HepG2 (cell line): ENCODE data around the gene RNF208. TPM values are rescaled to one million over a fixed set of nuclear protein-coding genes. Genes with fewer than 3 reads are reported as not detected.
A peak's percentile ranks its signal among the peaks of the same experiment; 100 is the strongest.

Experiments
- CBX1 ChIP-seq: IDR thresholded peaks from one replicate; pipeline ENCODE4 v1.6.1; 2016; ENCODE audit warnings: antibody characterized with exemption, low read depth
- CCAR2 ChIP-seq: fragments of 200-400 bp; formaldehyde crosslinking; optimal IDR thresholded peaks from 2 replicates; pipeline ENCODE3; 2018; ENCODE audit warnings: low read depth, mild to moderate bottlenecking, low read length, moderate library complexity
- DMAP1 ChIP-seq: IDR thresholded peaks from 2 replicates; pipeline ENCODE4 v1.6.1; 2016
- EEA1 ChIP-seq: sonication (generic); formaldehyde crosslinking; IDR thresholded peaks from 2 replicates; pipeline ENCODE4 v1.5.1; 2020; ENCODE audit warnings: mild to moderate bottlenecking, missing genetic modification reagents, borderline replicate concordance
- FOXC1 ChIP-seq: sonication (generic); formaldehyde crosslinking; IDR thresholded peaks from 2 replicates; pipeline ENCODE4 v1.8.0; 2022; ENCODE audit warnings: mild to moderate bottlenecking, missing genetic modification reagents, borderline replicate concordance
- GABPB1 ChIP-seq: IDR thresholded peaks from 2 replicates; pipeline ENCODE4 v1.6.1; 2016; ENCODE audit warnings: mild to moderate bottlenecking, missing genetic modification reagents, moderate library complexity, missing compliant biosample characterization
- HNRNPH1 ChIP-seq: fragments of 200-400 bp; formaldehyde crosslinking; optimal IDR thresholded peaks from 2 replicates; pipeline ENCODE3; 2017; ENCODE audit warnings: mild to moderate bottlenecking, low read depth, low read length
- KMT2B ChIP-seq: IDR thresholded peaks from 2 replicates; pipeline ENCODE4 v1.6.1; 2016; ENCODE audit warnings: missing genetic modification reagents, missing compliant biosample characterization
- MTA3 ChIP-seq: sonication (generic); formaldehyde crosslinking; IDR thresholded peaks from 2 replicates; pipeline ENCODE4 v1.4.0; 2020; ENCODE audit warnings: missing genetic modification reagents
- NCOR1 ChIP-seq: fragments of 200-600 bp; sonication (generic); IDR thresholded peaks from 2 replicates; pipeline ENCODE4 v1.7.0; 2017; ENCODE audit warnings: antibody characterized with exemption, low read length, borderline replicate concordance
- PAX8 ChIP-seq: sonication (generic); formaldehyde crosslinking; IDR thresholded peaks from 2 replicates; pipeline ENCODE4 v1.8.0; 2022; ENCODE audit warnings: mild to moderate bottlenecking, missing genetic modification reagents, borderline replicate concordance
- PHF21A ChIP-seq: sonication (generic); formaldehyde crosslinking; IDR thresholded peaks from 2 replicates; pipeline ENCODE4 v1.5.0; 2020; ENCODE audit warnings: mild to moderate bottlenecking, missing genetic modification reagents
- TBP ChIP-seq: sonication (generic); formaldehyde crosslinking; IDR thresholded peaks from 2 replicates; pipeline ENCODE4 v1.5.0; 2020; ENCODE audit warnings: missing genetic modification reagents
- ZNF615 ChIP-seq: sonication (generic); formaldehyde crosslinking; IDR thresholded peaks from 2 replicates; pipeline ENCODE4 v1.5.0; 2020; ENCODE audit warnings: mild to moderate bottlenecking, missing genetic modification reagents, borderline replicate concordance
- ZNF660 ChIP-seq: sonication (generic); formaldehyde crosslinking; IDR thresholded peaks from 2 replicates; pipeline ENCODE4 v1.5.1; 2020; ENCODE audit warnings: mild to moderate bottlenecking, low read depth, missing genetic modification reagents, borderline replicate concordance
- ZNF790 ChIP-seq: sonication (generic); formaldehyde crosslinking; IDR thresholded peaks from 2 replicates; pipeline ENCODE4 v1.8.0; 2022; ENCODE audit warnings: missing genetic modification reagents, mild to moderate bottlenecking, borderline replicate concordance
- polyA plus RNA-seq, 8 experiments: library from polyadenylated mRNA; depleted of rRNA in 3 of 8; stranded (reverse) in 7 of 8; unstranded in 1 of 8; fragments of >200 nt; fragmentation: Illumina TruSeq in 4 of 8; extraction: Trizol in 4 of 8; gene quantifications; 2 replicates each; pipeline versions ENCODE4 v1.2.1 to v1.2.3, GENCODE V29; 2011 to 2016; ENCODE audit warnings: low read depth in 4 of 8, missing spikeins in 1 of 8, mixed read lengths in 1 of 8; ENCODE audit not compliant: insufficient read depth in 1 of 8
- total RNA-seq, 5 experiments: library from RNA; depleted of rRNA; stranded (reverse); fragments of >200 nt; fragmentation: Illumina TruSeq; extraction: Trizol; gene quantifications; 2 replicates each; pipeline ENCODE4 v1.2.3, GENCODE V29; 2016; ENCODE audit warnings: low read depth in 1 of 5
- TF ChIP-seq, protein P1 (sequence below): sonication (generic); formaldehyde crosslinking; IDR thresholded peaks from 2 replicates; pipeline ENCODE4 v1.5.0; 2020; ENCODE audit warnings: missing genetic modification reagents, mild to moderate bottlenecking, borderline replicate concordance
- TF ChIP-seq, protein P2 (sequence below): sonication (generic); formaldehyde crosslinking; IDR thresholded peaks from 2 replicates; pipeline ENCODE4 v1.5.1; 2020; ENCODE audit warnings: mild to moderate bottlenecking, moderate library complexity, missing genetic modification reagents
- TF ChIP-seq, protein P3 (sequence below): sonication (generic); formaldehyde crosslinking; conservative IDR thresholded peaks from 2 replicates; pipeline ENCODE4 v1.8.0; 2022; ENCODE audit warnings: low read depth, missing genetic modification reagents
- TF ChIP-seq, protein P4 (sequence below): sonication (generic); formaldehyde crosslinking; IDR thresholded peaks from 2 replicates; pipeline ENCODE4 v1.4.0; 2020; ENCODE audit warnings: mild to moderate bottlenecking, low read depth, missing genetic modification reagents
- TF ChIP-seq, protein P5 (sequence below): sonication (generic); formaldehyde crosslinking; IDR thresholded peaks from 2 replicates; pipeline ENCODE4 v1.8.0; 2022; ENCODE audit warnings: missing genetic modification reagents, low read depth, mild to moderate bottlenecking, borderline replicate concordance
- TF ChIP-seq, protein P6 (sequence below): IDR thresholded peaks from 2 replicates; pipeline ENCODE4 v1.6.1; 2016; ENCODE audit warnings: mild to moderate bottlenecking

RNF208 gene
- total and polyA plus RNA-seq, 2 of the 13 experiments (the other 11 are each of a cell fraction or from before 2014, with no cell fraction given), result 1.6 to 2.1 TPM

DNA sequence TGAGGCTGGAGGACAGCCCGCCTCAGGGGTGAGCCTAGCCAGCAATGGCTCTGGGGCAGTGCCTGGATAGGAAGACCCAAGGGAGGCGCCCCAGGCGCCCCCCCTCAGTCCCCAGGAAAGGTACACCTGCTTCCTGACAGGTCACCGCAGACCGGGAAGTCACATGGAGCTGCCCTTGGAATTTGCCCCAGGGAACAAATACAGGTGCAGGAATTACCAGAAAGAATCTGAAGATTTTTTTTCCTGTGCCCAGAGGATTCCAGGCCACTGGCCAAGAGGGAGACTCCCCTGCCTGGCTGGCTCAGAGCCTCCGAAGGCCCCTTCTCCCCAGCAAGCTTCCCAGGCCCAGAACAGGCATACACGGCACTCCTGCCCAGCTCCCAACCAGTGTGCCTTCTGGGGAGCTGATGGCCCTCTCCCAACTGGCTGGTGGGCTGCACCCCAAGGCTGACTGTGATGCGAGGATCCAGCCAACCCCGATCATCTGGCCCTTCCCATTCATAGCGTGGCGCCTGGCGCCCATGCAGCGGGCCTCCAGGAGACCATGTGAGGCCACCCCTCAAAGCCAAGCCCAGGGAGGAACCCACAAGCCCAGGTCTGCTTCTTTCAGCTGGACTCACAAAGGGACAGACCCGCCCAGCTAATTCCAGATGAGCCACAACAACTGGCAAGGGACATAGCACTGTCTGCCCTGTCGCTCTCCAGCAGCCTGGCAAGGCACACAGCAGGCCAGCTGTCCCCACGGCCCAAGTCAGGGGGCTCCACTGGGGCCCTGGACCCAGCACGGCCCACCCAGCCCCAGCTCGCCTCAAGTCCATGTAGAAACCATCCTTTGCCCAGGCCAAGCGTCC, 23.8 kb downstream of the RNF208 start (continued):
- TF ChIP-seq, protein P1, sequence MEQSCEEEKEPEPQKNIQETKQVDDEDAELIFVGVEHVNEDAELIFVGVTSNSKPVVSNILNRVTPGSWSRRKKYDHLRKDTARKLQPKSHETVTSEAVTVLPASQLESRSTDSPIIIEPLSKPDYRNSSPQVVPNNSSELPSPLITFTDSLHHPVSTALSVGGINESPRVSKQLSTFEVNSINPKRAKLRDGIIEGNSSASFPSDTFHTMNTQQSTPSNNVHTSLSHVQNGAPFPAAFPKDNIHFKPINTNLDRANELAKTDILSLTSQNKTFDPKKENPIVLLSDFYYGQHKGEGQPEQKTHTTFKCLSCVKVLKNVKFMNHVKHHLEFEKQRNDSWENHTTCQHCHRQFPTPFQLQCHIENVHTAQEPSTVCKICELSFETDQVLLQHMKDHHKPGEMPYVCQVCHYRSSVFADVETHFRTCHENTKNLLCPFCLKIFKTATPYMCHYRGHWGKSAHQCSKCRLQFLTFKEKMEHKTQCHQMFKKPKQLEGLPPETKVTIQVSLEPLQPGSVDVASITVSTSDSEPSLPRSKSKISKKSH (CRISPR knock-in tag), result no peak
- no peak for TF ChIP-seq CBX1
- TF ChIP-seq ZNF790, result no peak
- TF ChIP-seq, protein P2, sequence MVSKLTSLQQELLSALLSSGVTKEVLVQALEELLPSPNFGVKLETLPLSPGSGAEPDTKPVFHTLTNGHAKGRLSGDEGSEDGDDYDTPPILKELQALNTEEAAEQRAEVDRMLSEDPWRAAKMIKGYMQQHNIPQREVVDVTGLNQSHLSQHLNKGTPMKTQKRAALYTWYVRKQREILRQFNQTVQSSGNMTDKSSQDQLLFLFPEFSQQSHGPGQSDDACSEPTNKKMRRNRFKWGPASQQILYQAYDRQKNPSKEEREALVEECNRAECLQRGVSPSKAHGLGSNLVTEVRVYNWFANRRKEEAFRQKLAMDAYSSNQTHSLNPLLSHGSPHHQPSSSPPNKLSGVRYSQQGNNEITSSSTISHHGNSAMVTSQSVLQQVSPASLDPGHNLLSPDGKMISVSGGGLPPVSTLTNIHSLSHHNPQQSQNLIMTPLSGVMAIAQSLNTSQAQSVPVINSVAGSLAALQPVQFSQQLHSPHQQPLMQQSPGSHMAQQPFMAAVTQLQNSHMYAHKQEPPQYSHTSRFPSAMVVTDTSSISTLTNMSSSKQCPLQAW (CRISPR knock-in tag), result 0 out of 2 replicates have a peak, but pooled peaks have one; percentile 34
- no peak for TF ChIP-seq GABPB1
- TF ChIP-seq FOXC1 (CRISPR knock-in tag), result no peak
- no peak for TF ChIP-seq ZNF615 (CRISPR knock-in tag)
- no peak for TF ChIP-seq NCOR1
- TF ChIP-seq, protein P3, sequence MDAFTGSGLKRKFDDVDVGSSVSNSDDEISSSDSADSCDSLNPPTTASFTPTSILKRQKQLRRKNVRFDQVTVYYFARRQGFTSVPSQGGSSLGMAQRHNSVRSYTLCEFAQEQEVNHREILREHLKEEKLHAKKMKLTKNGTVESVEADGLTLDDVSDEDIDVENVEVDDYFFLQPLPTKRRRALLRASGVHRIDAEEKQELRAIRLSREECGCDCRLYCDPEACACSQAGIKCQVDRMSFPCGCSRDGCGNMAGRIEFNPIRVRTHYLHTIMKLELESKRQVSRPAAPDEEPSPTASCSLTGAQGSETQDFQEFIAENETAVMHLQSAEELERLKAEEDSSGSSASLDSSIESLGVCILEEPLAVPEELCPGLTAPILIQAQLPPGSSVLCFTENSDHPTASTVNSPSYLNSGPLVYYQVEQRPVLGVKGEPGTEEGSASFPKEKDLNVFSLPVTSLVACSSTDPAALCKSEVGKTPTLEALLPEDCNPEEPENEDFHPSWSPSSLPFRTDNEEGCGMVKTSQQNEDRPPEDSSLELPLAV (CRISPR knock-in tag), result no peak
- no peak for TF ChIP-seq MTA3 (CRISPR knock-in tag)
- no peak for TF ChIP-seq EEA1
- TF ChIP-seq TBP (CRISPR knock-in tag), result no peak
- TF ChIP-seq, protein P4, sequence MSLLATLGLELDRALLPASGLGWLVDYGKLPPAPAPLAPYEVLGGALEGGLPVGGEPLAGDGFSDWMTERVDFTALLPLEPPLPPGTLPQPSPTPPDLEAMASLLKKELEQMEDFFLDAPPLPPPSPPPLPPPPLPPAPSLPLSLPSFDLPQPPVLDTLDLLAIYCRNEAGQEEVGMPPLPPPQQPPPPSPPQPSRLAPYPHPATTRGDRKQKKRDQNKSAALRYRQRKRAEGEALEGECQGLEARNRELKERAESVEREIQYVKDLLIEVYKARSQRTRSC (CRISPR knock-in tag), result no peak
- TF ChIP-seq, protein P5, sequence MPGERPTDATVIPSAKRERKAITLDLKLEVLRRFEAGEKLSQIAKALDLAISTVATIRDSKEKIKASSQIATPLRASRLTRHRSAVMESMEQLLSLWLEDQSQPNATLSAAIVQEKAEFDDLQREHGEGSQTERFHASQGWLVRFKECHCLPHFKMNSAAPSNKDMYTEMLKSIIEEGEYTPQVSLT (CRISPR knock-in tag), result no peak
- TF ChIP-seq PHF21A, result peak; percentile 78
- TF ChIP-seq, protein P6, sequence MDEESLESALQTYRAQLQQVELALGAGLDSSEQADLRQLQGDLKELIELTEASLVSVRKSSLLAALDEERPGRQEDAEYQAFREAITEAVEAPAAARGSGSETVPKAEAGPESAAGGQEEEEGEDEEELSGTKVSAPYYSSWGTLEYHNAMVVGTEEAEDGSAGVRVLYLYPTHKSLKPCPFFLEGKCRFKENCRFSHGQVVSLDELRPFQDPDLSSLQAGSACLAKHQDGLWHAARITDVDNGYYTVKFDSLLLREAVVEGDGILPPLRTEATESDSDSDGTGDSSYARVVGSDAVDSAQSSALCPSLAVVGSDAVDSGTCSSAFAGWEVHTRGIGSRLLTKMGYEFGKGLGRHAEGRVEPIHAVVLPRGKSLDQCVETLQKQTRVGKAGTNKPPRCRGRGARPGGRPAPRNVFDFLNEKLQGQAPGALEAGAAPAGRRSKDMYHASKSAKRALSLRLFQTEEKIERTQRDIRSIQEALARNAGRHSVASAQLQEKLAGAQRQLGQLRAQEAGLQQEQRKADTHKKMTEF (CRISPR knock-in tag), result no peak
- TF ChIP-seq HNRNPH1, result no peak
- TF ChIP-seq ZNF660, result no peak
- TF ChIP-seq PAX8 (CRISPR knock-in tag), result no peak
- TF ChIP-seq DMAP1 (CRISPR knock-in tag), result no peak
- no peak for TF ChIP-seq KMT2B (CRISPR knock-in tag)
- no peak for TF ChIP-seq CCAR2
